ENCODE data around the gene RILP. TPM values are rescaled to one million over a fixed set of nuclear protein-coding genes. Genes with fewer than 3 reads are reported as not detected.

RILP gene
- total and polyA plus RNA-seq, 2 of the 4 experiments (the other 2 are of a cell fraction) = 3.9 to 6.0 TPM

DNA sequence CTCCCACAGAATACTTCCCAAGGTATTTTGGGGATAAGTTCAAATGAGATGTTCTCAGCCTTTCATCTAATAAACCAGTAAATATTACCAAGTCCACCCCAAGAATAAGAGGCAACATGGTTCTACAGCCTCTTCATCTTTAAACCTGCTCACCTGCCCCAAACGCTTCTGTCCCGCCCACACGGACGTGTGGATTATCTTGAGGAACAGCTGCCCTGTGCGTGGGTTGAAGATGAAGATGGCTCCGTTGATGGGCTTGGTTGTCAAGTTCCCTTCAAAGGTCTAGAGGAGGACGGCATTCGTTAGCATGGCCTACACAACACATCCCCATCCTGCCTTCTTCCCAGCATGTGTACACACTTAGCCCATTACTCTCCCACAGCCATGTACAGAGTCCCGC, 8.4 kb upstream of the RILP start:
- DNase-seq (no peak), ATAC-seq (ENCODE audit: low read depth) (no peak)
- Histone ChIP-seq H3K18ac (ENCODE audit: low read depth, low read length) (no peak overlapping the region), H2AK9ac (replicated peaks; ENCODE audit: low read depth, low read length, poor library complexity) (no peak overlapping the region), H4K20me1 (ENCODE audit: insufficient read depth, low read length) (peaks cover 7% of the 10 kb centered on the region), H3K14ac (replicated peaks; ENCODE audit: low read depth, low read length) (no peak overlapping the region), H2BK15ac (ENCODE audit: low read depth, low read length) (no peak overlapping the region), H3K27ac (ENCODE audit: insufficient read depth, low read length) (no peak overlapping the region), H4K5ac (ENCODE audit: low read depth, low read length) (no peak overlapping the region), H4K8ac (ENCODE audit: low read depth in 2 of 2, low read length in 2 of 2) (no peak overlapping the region), H3K27me3 (ENCODE audit: control insufficient read depth, insufficient read depth, low read length) (no peaks in the 10 kb centered on the region), H2BK120ac (ENCODE audit: low read depth, low read length) (no peak overlapping the region), H4K91ac (ENCODE audit: insufficient read depth, low read depth, low read length) (no peak overlapping the region), H3K4me2 (ENCODE audit: low read depth, low read length) (no peak overlapping the region), H3K4me3 (ENCODE audit: insufficient read depth, low read depth, low read length) (no peak overlapping the region), H2AK5ac (ENCODE audit: low read depth, low read length) (no peak overlapping the region), H3K79me1 (ENCODE audit: low read depth in 1 of 2, low read length in 2 of 2) (peaks cover 30 to 59% of the 10 kb centered on the region in 2 experiments), H3K9ac (ENCODE audit: low read depth, low read length) (no peak overlapping the region), H3K23ac (ENCODE audit: low read depth, low read length) (no peak overlapping the region), H3K36me3 (ENCODE audit: control insufficient read depth, insufficient read depth, low read length) (peaks cover 80% of the 10 kb centered on the region), H2BK20ac (ENCODE audit: low read depth, low read length) (no peak overlapping the region), H3K4me1 (ENCODE audit: control insufficient read depth, insufficient read depth, low read length) (no peaks in the 10 kb centered on the region), H2AFZ (replicated peaks; ENCODE audit: low read length, poor library complexity) (no peak overlapping the region), H3K4ac (ENCODE audit: low read depth, low read length) (no peak overlapping the region), H2BK5ac (ENCODE audit: low read depth, low read length, poor library complexity, severe bottlenecking) (no peak overlapping the region), H3K9me1 (ENCODE audit: insufficient read depth, low read length) (peaks cover 12% of the 10 kb centered on the region), H3K9me3 (ENCODE audit: control insufficient read depth, insufficient read depth, low read length) (no peaks in the 10 kb centered on the region), H3K56ac (ENCODE audit: extremely low read depth, insufficient read depth, low read length) (no peak overlapping the region)
- ChIA-PET CTCF (interaction anchor here (1.0 kb wide), 1 partner anchor 84 kb away, joined by 3 read pairs; no protein-coding TSS in a partner anchor), POLR2A (ENCODE audit: unreplicated experiment) (no interaction called here)
- in situ Hi-C loops (cut with MboI; ENCODE audit: low sequenced_read_pairs) (loop anchor here (10.0 kb wide), 1 partner anchor 127 kb away; no protein-coding TSS in a partner anchor), intact Hi-C loops (cut with micrococcal nuclease) (no loop called here), dilution Hi-C loops (cut with HindIII; ENCODE audit: low sequenced_read_pairs, unreplicated experiment) (no loop called here)
- no peak for TF ChIP-seq RCOR1 (IDR thresholded peaks at IDR 0.05; ENCODE audit: insufficient replicate concordance, low read length)
- TF ChIP-seq MAZ (IDR thresholded peaks at IDR 0.05; ENCODE audit: borderline replicate concordance, low read depth, low read length) = no peak
- TF ChIP-seq CEBPB (IDR thresholded peaks at IDR 0.05; ENCODE audit: low read depth, low read length) = no peak
- TF ChIP-seq POLR2A (IDR thresholded peaks at IDR 0.05; ENCODE audit: low read depth, low read length) = no peak
- TF ChIP-seq, protein P1, sequence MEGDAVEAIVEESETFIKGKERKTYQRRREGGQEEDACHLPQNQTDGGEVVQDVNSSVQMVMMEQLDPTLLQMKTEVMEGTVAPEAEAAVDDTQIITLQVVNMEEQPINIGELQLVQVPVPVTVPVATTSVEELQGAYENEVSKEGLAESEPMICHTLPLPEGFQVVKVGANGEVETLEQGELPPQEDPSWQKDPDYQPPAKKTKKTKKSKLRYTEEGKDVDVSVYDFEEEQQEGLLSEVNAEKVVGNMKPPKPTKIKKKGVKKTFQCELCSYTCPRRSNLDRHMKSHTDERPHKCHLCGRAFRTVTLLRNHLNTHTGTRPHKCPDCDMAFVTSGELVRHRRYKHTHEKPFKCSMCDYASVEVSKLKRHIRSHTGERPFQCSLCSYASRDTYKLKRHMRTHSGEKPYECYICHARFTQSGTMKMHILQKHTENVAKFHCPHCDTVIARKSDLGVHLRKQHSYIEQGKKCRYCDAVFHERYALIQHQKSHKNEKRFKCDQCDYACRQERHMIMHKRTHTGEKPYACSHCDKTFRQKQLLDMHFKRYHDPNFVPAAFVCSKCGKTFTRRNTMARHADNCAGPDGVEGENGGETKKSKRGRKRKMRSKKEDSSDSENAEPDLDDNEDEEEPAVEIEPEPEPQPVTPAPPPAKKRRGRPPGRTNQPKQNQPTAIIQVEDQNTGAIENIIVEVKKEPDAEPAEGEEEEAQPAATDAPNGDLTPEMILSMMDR (conservative IDR thresholded peaks at IDR 0.05; ENCODE audit: low read depth, low read length) = no peak
- no peak for TF ChIP-seq MAFK (IDR thresholded peaks at IDR 0.05; ENCODE audit: low read depth, low read length)
- no peak for TF ChIP-seq CHD1 (IDR thresholded peaks at IDR 0.05; ENCODE audit: low read depth, low read length)
- TF ChIP-seq, protein P2, sequence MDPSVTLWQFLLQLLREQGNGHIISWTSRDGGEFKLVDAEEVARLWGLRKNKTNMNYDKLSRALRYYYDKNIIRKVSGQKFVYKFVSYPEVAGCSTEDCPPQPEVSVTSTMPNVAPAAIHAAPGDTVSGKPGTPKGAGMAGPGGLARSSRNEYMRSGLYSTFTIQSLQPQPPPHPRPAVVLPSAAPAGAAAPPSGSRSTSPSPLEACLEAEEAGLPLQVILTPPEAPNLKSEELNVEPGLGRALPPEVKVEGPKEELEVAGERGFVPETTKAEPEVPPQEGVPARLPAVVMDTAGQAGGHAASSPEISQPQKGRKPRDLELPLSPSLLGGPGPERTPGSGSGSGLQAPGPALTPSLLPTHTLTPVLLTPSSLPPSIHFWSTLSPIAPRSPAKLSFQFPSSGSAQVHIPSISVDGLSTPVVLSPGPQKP (IDR thresholded peaks at IDR 0.05; ENCODE audit: borderline replicate concordance, low read depth, low read length) = no peak
- no peak for TF ChIP-seq FOS (IDR thresholded peaks at IDR 0.05; ENCODE audit: low read depth, low read length)
- TF ChIP-seq BHLHE40 (IDR thresholded peaks at IDR 0.05; ENCODE audit: low read depth, low read length) = no peak
- TF ChIP-seq, protein P3, sequence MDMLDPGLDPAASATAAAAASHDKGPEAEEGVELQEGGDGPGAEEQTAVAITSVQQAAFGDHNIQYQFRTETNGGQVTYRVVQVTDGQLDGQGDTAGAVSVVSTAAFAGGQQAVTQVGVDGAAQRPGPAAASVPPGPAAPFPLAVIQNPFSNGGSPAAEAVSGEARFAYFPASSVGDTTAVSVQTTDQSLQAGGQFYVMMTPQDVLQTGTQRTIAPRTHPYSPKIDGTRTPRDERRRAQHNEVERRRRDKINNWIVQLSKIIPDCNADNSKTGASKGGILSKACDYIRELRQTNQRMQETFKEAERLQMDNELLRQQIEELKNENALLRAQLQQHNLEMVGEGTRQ (IDR thresholded peaks at IDR 0.05; ENCODE audit: low read depth, low read length) = no peak
- no peak for TF ChIP-seq SMC3 (IDR thresholded peaks at IDR 0.05; ENCODE audit: low read depth, low read length)
- no peak for TF ChIP-seq MXI1 (IDR thresholded peaks at IDR 0.05; ENCODE audit: borderline replicate concordance, low read depth, low read length)
- no peak for TF ChIP-seq RFX5 (IDR thresholded peaks at IDR 0.05; ENCODE audit: low read depth, low read length)
- BruUV-seq (replicated peaks) = no TSS peak
- WGBS, 2 experiments (ENCODE audit: extremely low coverage in 2 of 2, insufficient read length in 1 of 2) = no CpG with 5 or more reads among the region's 9 CpGs

Data from IMR-90 (cell line).